ENCODE measurements around the gene CSHL1.

GRCh38 chr17:63937920-63938319 is 26.9 kb upstream of the CSHL1 start:
- TF ChIP-seq SUZ12 (IDR thresholded peaks at IDR 0.05; ENCODE audit: extremely low read depth, insufficient read depth, insufficient read length) (no peak), ZNF274 (IDR thresholded peaks at IDR 0.05; ENCODE audit: low read depth, low read length) (no peak), YY1 (IDR thresholded peaks at IDR 0.05; ENCODE audit: insufficient read depth, insufficient read length) (no peak)
